NCI-H2081 (cell line): ENCODE data around the gene ADAM23.

ENCODE experiments used
- DNase-seq, 2 experiments: peaks; one replicate each; lab custom pipeline; 2025; lab: John Stamatoyannopoulos, UW

The ADAM23 gene

DNA sequence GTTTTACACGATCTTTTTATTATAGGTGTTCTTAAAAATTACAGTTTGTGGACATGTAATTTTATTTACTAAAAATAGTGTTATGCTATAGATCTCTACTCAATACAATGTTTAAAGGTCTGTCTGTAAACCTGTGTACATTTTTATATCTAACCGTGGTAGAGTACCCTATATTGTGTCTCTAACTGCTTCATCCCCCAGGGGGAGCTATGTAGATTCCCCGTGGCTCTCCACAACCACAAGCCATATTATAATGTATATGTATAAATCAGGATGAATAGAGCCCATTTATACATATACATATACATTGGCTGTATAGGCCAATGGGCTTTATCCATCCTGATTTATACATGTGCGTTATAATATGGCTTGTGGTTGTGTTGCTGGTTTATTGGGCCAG is 59.4 kb downstream of the ADAM23 start:
- DNase-seq, result no peak

- DNase-seq, result no peak
These were observed 68.0 kb downstream of the ADAM23 start for GRCh38 chr2:206511283-206511682.

- no peak for DNase-seq
These were observed 69.7 kb downstream of the ADAM23 start for GRCh38 chr2:206512999-206513398.

DNA sequence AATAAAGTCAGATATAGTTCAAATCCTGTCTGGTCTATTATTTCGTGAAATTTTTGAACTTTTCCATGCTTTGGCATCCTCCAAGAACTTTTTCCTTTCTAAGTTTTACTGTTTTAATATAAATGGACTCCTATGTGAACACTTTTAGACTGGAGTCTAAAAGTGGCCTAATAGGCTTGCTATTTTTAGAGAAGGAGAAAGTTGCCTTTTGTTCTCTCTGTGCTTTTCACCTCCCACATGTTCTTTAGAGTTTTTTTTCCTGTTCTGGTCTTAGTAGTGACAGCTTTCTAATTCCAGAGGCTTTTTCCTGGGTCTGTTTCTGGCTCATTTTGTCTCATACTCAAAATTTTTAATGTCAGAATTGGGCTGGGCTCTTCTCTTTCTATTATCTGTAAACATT is 72.2 kb downstream of the ADAM23 start:
- no peak for DNase-seq

GRCh38 chr2:206518997-206519396 is 75.7 kb downstream of the ADAM23 start:
- no peak for DNase-seq

GRCh38 chr2:206520450-206520849 is 77.1 kb downstream of the ADAM23 start:
- no peak for DNase-seq

DNA sequence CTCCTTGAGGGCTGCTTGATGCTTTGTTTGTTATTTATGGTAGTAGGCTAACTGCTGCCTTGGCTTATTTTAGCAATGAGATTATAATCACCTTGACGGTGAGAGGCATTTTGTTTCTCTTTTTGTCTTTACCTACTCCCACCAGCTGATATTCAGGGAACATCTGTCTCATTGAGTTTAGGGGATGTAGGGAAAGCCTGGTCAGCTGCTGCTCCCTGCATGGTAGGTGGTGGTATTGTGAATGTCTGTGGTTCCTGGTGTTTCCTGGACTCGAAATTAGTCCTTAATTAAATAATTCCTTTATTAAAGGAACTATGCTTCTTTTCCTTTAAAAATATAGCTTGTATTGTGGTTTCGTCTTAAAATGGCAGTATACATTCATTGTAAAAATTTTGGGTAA is 77.8 kb downstream of the ADAM23 start:
- no peak for DNase-seq

DNA sequence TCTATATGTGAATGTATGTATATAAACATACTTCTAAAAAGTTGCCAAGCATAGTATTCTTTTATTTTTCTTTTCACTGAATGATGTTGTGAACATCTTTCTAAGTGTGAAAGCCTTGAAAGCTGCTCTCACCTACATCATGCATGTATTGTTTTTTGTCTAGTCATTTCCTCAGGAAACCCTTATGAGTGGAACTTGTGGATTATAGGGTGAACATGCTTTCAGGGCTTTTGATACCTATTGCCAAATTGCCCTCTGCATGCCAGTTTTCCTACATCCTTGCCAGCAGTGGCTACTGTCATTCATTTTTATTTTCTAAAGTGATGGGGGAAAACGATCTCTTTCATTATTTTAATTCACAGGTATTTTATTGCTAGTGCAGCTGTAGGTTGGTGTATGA is 78.3 kb downstream of the ADAM23 start:
- DNase-seq, result peak in 1 of 2 experiments; percentile 23

- no peak for DNase-seq
These were observed 83.1 kb downstream of the ADAM23 start for GRCh38 chr2:206526416-206526815.

DNA sequence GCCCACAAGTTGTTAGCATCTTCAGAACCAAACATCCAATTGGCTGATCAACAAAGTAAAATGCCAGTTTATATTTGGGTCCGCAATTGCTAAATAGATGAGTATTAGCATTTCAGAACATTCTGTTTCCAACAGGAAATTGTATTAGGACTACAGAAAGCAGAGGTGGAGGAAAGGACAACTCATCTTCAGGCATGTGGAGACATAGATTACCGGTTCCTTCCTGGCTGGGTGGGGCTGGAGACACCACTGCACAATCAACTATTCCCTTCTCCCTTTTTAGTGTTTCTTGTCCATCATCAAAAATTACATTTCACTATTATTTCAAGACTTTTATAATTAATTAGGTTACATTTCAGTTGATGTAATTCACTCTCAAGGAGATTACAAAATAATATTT is 83.8 kb downstream of the ADAM23 start:
- DNase-seq, result no peak

GRCh38 chr2:206530727-206531126 is 87.4 kb downstream of the ADAM23 start:
- no peak for DNase-seq

DNA sequence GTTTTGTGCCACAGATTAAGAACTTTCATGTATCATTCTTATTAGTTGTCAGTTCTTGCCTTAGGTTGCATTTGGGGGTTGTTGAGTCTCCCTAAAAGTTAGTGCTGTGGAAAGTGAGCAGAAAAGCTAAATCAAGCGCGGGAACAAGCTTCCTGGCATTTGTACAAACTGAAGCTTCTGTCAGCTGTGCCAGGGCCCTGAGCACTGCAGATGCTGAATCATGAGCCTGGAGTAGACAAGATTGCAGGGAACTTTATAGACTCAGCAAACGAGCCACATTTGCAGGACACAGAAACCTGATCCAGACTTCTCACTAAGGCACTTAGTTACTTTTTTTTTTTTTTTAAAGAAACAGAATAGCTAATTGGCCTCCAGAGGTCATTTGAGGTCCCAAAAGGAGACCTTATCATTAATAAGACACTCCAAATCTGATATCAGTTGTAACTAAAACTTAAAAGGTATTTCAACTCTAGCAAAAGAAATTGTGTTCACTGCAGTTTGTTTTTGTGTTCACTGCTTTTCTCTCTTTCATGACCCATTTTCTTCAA is 88.7 kb downstream of the ADAM23 start:
- no peak for DNase-seq

DNA sequence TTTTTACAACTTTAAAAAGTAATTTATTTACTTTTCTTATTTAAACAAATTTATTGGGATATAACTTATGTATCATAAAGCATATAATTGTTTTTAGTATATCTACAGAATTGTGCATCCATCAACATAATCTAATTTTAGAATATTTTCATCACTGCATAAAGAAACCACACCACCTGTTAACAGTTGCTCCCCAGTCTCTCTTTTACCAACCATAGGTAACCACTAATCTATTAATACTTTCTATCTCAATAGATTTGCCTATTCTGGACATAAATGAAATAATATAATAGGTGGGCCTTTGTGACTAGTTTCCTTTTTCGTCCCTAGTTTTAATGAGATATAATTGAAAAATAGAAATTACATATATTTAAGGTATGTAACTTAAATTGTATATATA is 90.6 kb downstream of the ADAM23 start:
- DNase-seq, result no peak

GRCh38 chr2:206535260-206535986 is 92.1 kb downstream of the ADAM23 start:
- DNase-seq, result no peak

DNA sequence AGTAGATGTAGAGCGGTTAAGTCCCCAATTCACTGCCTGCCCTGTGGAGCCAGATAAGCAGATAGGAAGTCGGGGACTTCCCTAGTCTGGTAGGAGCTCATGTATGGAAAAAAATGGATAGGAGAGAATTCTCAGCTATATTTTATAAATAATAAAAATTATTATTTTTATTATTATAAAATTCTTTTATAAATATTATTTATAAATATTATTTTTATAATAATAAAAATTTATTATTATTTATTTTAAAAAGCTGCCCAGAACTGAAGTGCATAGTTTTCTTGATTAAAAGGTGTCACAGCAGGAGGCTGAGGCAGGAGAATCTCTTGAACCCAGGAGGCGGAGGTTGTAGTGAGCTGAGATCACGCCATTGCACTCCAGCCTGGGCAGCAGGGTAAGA is 97.4 kb downstream of the ADAM23 start:
- DNase-seq, result no peak

GRCh38 chr2:206543073-206543472 is 99.7 kb downstream of the ADAM23 start:
- DNase-seq, result no peak

GRCh38 chr2:206548383-206548782 is 105.1 kb downstream of the ADAM23 start:
- DNase-seq, result no peak

- DNase-seq, result no peak
These were observed 112.4 kb downstream of the ADAM23 start for GRCh38 chr2:206555721-206556120.

DNA sequence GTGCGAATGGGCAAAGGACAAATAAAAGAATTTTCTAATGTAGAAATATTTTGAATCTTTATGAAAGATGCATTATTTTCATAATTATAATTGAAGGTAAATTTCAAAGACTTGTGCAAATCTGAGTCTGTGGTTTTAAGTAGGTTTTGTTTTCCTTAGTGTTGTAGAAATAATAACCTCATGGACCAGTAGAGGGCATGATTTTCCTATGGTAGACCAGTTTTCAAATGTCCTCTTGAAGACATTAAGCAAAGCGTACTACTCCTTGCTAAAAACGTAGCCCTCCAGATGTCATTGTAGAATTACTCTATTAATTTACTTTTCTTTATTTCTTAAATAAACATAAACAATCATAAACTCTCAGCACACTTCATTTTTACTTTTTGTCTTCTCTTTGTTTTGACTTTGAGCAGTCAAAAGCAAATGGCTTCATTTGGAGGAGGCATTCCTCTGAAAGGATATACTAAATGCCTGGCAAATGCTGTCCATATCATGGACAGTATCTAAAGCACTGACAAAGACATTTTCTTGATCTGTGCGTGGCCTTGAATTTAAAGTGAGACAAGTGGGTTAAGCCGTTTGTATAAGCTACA is 113.1 kb downstream of the ADAM23 start:
- DNase-seq, result peak; percentile 27 to 57

DNA sequence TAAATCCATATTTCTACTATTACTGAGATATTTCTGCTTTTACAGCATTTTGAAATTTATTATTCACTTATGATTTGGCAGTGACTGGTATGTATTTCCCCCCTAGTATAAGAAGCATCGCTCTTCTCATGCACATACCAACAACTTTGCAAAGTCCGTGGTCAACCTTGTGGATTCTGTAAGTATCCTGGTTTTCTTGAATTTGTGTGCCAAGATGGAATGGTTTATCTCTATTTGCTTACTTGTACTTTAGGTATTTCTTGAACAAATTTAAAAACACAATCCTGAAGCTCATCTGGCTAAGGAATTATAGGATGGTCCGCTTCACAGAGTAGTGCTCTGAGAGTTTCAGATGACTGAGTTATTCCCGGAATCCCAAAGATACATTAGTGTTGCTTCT is 114.0 kb downstream of the ADAM23 start:
- no peak for DNase-seq

DNA sequence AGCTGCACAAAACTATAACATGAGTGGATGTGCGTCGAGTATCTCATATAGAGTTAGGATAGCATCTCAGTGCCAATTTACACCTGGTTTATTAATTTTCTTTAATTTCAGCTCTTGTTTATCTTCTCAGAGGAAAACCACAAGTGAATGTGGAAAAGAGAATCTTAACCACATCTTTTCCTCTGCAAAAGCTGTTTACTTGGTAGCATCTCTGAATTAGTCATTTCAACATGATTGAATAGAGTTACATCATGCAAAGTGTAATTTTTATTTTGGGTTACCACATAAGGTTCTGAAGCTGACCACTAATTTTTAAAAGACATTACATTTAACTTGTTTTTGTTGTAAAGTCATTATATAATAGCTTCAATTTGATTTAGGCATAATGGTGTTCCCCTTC is 115.2 kb downstream of the ADAM23 start:
- no peak for DNase-seq

- no peak for DNase-seq
These were observed 118.6 kb downstream of the ADAM23 start for GRCh38 chr2:206561962-206562361.

- no peak for DNase-seq
These were observed 119.0 kb downstream of the ADAM23 start for GRCh38 chr2:206562375-206562774.

- DNase-seq, result no peak
These were observed 120.0 kb downstream of the ADAM23 start for GRCh38 chr2:206563374-206563773.
